Measurements from ENCODE around the gene PLIN5. TPM values are rescaled to one million over a fixed set of nuclear protein-coding genes. Genes with fewer than 3 reads are reported as not detected.

Gene PLIN5
- total RNA-seq, 1 experiment from 2014 or later = 3.9 TPM

DNA sequence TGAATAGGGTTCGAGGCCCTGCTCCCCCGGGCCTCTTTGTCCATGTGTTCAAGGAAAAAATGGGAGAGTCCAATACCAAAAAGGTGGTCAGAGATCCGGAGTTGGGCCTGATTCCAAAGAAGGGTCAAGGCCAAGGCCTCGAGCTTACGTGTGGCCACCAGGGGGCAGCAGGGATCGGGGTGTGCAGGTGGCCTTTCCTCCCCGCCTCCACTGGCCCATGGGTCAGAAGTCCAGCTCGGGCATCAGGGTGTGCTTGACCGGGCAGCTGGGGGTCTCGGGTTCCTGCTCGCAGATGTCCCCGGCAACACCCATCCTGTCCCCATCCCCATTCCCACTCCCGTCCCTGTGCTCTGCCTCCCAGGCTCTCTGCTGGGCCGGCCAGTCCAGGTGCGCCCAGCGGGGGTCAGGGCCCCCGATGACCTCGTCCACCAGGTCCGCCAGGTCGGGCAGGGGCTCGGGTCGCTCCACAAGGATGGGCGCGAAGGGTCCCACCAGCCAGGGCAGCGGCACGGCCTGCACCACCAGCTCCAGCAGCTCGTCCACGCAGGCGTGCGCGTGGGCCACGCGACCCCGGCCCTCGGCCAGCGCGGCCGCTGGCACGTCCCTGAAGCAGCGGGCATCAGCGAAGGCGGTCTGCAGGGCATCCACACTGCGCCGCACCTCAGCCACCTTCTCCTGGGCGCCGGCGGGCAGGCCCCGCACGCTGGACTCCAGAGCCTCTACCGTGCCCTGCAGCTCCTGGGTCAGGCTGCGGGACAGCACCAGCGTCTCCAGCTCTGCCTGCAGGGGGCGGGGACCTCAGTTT, 11.5 kb downstream of the PLIN5 start:
- H3K4me2 ChIP-seq (ENCODE audit: insufficient read depth, insufficient read length, low read length) = no peak overlapping the region
- DNase-seq = peak; percentile 69
- no peaks in the 10 kb centered on the region for H3K79me2 ChIP-seq (ENCODE audit: insufficient read depth, low read length)
- no CpG with 5 or more reads among the region's 53 CpGs for WGBS (ENCODE audit: extremely low coverage, insufficient read length, low lambda C conversion rate)
- H3K36me3 Mint-ChIP-seq (ENCODE audit: insufficient read depth in 1 of 3, low read depth in 3 of 3) = no peaks in the 10 kb centered on the region
- H3K9me3 Mint-ChIP-seq = peaks cover 0 to 2% of the 10 kb centered on the region in 2 experiments; a peak in 1 of 5 replicates
- H3K4me1 Mint-ChIP-seq = peaks cover 3 to 4% of the 10 kb centered on the region in 2 experiments; a peak in 3 of 4 replicates
- H3K27me3 ChIP-seq (ENCODE audit: insufficient read depth, low read length) = no peaks in the 10 kb centered on the region
- no peak overlapping the region for H2BK12ac ChIP-seq (ENCODE audit: insufficient read length, low read depth, low read length)
- H2AK5ac ChIP-seq (ENCODE audit: insufficient read length, low read length) = no peak overlapping the region
- H2BK120ac ChIP-seq (ENCODE audit: low read depth, low read length, poor library complexity, severe bottlenecking) = no peak overlapping the region
- peaks cover 35% of the 10 kb centered on the region for H3K27me3 Mint-ChIP-seq (ENCODE audit: low read depth)
- H3K14ac ChIP-seq (ENCODE audit: insufficient read depth, low read length) = no peak overlapping the region; the same call in 1 of the 2 replicates
- no peak overlapping the region for H3K18ac ChIP-seq (ENCODE audit: insufficient read length, low read depth, low read length)
- H2BK20ac ChIP-seq (ENCODE audit: low read depth, low read length, poor library complexity, severe bottlenecking) = no peak overlapping the region
- H3T11ph ChIP-seq (ENCODE audit: low read length) = no peak overlapping the region
- H2BK15ac ChIP-seq (ENCODE audit: low read depth, low read length) = no peak overlapping the region; the same call in 1 of the 2 replicates
- H3K27ac Mint-ChIP-seq = no peak overlapping the region
- no peaks in the 10 kb centered on the region for H3K4me1 ChIP-seq (ENCODE audit: insufficient read depth, low read length)
- H4K5ac ChIP-seq (ENCODE audit: insufficient read length, low read depth, low read length) = no peak overlapping the region
- no peaks in the 10 kb centered on the region for H4K20me1 ChIP-seq (ENCODE audit: control insufficient read depth, insufficient read depth, insufficient read length)
- H3K23me2 ChIP-seq (ENCODE audit: insufficient read length, low read depth, low read length, poor library complexity, severe bottlenecking) = no peaks in the 10 kb centered on the region
- H2AFZ ChIP-seq (ENCODE audit: low read length) = no peak overlapping the region
- no peak overlapping the region for H4K8ac ChIP-seq (replicated peaks; ENCODE audit: insufficient read length, low read depth, low read length)
- H2BK5ac ChIP-seq (ENCODE audit: insufficient read length, low read length) = no peak overlapping the region
- no peak overlapping the region for H3K23ac ChIP-seq (ENCODE audit: insufficient read length, low read depth, low read length)
- no peaks in the 10 kb centered on the region for H3K79me1 ChIP-seq (ENCODE audit: insufficient read depth, low read depth, low read length, poor library complexity, severe bottlenecking)
- no peak overlapping the region for H3K56ac ChIP-seq (ENCODE audit: insufficient read length, low read depth, low read length)
- H3K27ac ChIP-seq (ENCODE audit: insufficient read length, low read depth, low read length) = no peak overlapping the region
- H4K91ac ChIP-seq (ENCODE audit: insufficient read length, low read depth, low read length) = no peak overlapping the region
- no peak overlapping the region for H3K9ac ChIP-seq (ENCODE audit: extremely low read depth, insufficient read length, low read length)
- H3K9me3 ChIP-seq (ENCODE audit: control insufficient read depth, low read depth, low read length) = no peaks in the 10 kb centered on the region
- no peak overlapping the region for H3K4ac ChIP-seq (ENCODE audit: low read depth, low read length)
- TF ChIP-seq, protein P1, sequence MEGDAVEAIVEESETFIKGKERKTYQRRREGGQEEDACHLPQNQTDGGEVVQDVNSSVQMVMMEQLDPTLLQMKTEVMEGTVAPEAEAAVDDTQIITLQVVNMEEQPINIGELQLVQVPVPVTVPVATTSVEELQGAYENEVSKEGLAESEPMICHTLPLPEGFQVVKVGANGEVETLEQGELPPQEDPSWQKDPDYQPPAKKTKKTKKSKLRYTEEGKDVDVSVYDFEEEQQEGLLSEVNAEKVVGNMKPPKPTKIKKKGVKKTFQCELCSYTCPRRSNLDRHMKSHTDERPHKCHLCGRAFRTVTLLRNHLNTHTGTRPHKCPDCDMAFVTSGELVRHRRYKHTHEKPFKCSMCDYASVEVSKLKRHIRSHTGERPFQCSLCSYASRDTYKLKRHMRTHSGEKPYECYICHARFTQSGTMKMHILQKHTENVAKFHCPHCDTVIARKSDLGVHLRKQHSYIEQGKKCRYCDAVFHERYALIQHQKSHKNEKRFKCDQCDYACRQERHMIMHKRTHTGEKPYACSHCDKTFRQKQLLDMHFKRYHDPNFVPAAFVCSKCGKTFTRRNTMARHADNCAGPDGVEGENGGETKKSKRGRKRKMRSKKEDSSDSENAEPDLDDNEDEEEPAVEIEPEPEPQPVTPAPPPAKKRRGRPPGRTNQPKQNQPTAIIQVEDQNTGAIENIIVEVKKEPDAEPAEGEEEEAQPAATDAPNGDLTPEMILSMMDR (conservative IDR thresholded peaks at IDR 0.05) = peak; percentile 86
- no peak overlapping the region for H3K4me3 Mint-ChIP-seq
